H1 (cell line): ENCODE measurements around the gene SLC9A5.

Experiments
- BRCA1 ChIP-seq: IDR thresholded peaks from 2 replicates; pipeline ENCODE4 v1.6.1; 2012; ENCODE audit warnings: low read depth, low read length, improper control_type of control experiment
- POU5F1 ChIP-seq: IDR thresholded peaks from 2 replicates; pipeline ENCODE4 v1.6.1; 2011; ENCODE audit warnings: low read depth, mild to moderate bottlenecking, low read length, moderate library complexity
- SP2 ChIP-seq: IDR thresholded peaks from 2 replicates; pipeline ENCODE4 v1.6.1; 2012; ENCODE audit warnings: mild to moderate bottlenecking, low read length, inconsistent platforms
- TF ChIP-seq, protein P1 (sequence below), 3 experiments: IDR thresholded peaks; 1 replicate in 2 of 3; 2 replicates in 1 of 3; pipeline versions ENCODE4 v1.5.1 to v1.6.1; 2011; ENCODE audit warnings: low read length in 3 of 3, mild to moderate bottlenecking in 3 of 3, inconsistent platforms in 2 of 3, low read depth in 1 of 3, moderate library complexity in 1 of 3; ENCODE audit not compliant: insufficient read depth in 1 of 3; ENCODE audit errors: control extremely low read depth in 1 of 3

- TF ChIP-seq POU5F1, result no peak
- TF ChIP-seq, protein P1, sequence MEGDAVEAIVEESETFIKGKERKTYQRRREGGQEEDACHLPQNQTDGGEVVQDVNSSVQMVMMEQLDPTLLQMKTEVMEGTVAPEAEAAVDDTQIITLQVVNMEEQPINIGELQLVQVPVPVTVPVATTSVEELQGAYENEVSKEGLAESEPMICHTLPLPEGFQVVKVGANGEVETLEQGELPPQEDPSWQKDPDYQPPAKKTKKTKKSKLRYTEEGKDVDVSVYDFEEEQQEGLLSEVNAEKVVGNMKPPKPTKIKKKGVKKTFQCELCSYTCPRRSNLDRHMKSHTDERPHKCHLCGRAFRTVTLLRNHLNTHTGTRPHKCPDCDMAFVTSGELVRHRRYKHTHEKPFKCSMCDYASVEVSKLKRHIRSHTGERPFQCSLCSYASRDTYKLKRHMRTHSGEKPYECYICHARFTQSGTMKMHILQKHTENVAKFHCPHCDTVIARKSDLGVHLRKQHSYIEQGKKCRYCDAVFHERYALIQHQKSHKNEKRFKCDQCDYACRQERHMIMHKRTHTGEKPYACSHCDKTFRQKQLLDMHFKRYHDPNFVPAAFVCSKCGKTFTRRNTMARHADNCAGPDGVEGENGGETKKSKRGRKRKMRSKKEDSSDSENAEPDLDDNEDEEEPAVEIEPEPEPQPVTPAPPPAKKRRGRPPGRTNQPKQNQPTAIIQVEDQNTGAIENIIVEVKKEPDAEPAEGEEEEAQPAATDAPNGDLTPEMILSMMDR (IDR thresholded peaks at IDR 0.05; ENCODE audit: control extremely low read depth in 1 of 3, insufficient read depth in 1 of 3, low read depth in 1 of 3, low read length in 3 of 3), result no peak
- no peak for TF ChIP-seq BRCA1
- no peak for TF ChIP-seq SP2
Measured at GRCh38 chr16:67237396-67238277, 11.1 kb upstream of the SLC9A5 start.
